PFSK-1 (cell line): ENCODE data around the gene MSANTD1.

Source experiments
- POLR2AphosphoS5 ChIP-seq: IDR thresholded peaks from 2 replicates; pipeline ENCODE4 v1.6.1; 2012; ENCODE audit warnings: low read depth, mild to moderate bottlenecking, control low read depth, low read length, moderate library complexity
- SIN3A ChIP-seq: IDR thresholded peaks from 2 replicates; pipeline ENCODE4 v1.6.1; 2012; ENCODE audit warnings: mild to moderate bottlenecking, low read length, moderate library complexity, borderline replicate concordance; ENCODE audit not compliant: insufficient read depth
- TAF1 ChIP-seq: IDR thresholded peaks from 2 replicates; pipeline ENCODE4 v1.6.1; 2012; ENCODE audit warnings: low read length, control low read depth, borderline replicate concordance; ENCODE audit not compliant: insufficient read depth
- TF ChIP-seq, protein P1 (sequence below), 2 experiments: IDR thresholded peaks; 2 replicates each; pipeline versions ENCODE4 v1.6.1 to v1.8.0; 2011 to 2012; ENCODE audit warnings: low read depth in 2 of 2, low read length in 2 of 2, control low read depth in 1 of 2, inconsistent platforms in 1 of 2, mild to moderate bottlenecking in 1 of 2, moderate library complexity in 1 of 2; ENCODE audit not compliant: insufficient read depth in 1 of 2

DNA sequence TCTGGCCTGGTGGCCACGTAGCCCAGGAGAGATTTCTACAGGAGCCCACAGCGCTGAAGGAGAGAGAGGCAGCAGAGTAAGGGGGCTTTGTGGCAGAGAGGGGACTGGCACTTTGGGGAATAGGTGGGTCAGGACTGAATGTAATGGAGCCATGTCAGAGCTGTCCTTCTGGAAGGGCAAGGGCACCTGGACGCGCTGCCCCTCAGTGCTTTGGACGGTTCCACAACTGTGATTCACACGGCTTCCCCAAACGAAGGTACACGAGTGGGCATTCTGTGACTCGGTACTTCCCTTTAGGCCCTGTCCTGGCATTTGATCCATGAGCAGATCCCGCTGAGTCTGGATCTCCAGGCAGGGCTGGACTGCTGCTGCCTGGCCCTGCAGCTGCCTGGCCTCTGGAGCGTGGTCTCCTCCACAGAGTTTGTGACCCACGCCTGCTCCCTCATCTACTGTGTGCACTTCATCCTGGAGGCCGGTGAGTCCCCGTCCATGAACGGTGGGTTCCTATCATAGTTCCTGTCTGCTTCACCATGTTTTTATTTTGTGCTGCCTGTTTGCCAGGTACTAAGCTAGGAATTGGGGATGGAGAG, 35.2 kb upstream of the MSANTD1 start:
- TF ChIP-seq POLR2AphosphoS5 (no peak), TAF1 (no peak), SIN3A (no peak)
- TF ChIP-seq, protein P1, sequence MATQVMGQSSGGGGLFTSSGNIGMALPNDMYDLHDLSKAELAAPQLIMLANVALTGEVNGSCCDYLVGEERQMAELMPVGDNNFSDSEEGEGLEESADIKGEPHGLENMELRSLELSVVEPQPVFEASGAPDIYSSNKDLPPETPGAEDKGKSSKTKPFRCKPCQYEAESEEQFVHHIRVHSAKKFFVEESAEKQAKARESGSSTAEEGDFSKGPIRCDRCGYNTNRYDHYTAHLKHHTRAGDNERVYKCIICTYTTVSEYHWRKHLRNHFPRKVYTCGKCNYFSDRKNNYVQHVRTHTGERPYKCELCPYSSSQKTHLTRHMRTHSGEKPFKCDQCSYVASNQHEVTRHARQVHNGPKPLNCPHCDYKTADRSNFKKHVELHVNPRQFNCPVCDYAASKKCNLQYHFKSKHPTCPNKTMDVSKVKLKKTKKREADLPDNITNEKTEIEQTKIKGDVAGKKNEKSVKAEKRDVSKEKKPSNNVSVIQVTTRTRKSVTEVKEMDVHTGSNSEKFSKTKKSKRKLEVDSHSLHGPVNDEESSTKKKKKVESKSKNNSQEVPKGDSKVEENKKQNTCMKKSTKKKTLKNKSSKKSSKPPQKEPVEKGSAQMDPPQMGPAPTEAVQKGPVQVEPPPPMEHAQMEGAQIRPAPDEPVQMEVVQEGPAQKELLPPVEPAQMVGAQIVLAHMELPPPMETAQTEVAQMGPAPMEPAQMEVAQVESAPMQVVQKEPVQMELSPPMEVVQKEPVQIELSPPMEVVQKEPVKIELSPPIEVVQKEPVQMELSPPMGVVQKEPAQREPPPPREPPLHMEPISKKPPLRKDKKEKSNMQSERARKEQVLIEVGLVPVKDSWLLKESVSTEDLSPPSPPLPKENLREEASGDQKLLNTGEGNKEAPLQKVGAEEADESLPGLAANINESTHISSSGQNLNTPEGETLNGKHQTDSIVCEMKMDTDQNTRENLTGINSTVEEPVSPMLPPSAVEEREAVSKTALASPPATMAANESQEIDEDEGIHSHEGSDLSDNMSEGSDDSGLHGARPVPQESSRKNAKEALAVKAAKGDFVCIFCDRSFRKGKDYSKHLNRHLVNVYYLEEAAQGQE (IDR thresholded peaks at IDR 0.05; ENCODE audit: insufficient read depth in 1 of 2, low read depth in 2 of 2, low read length in 2 of 2), result no peak
